Brain microvascular endothelial cell (primary cell): Measurements from ENCODE around the gene NTM.

Experiments used
- DNase-seq: peaks from one replicate; pipeline ENCODE4 v3.0.0-alpha.2; 2020
- H3K27ac ChIP-seq: fragments of 250-450 bp; sonication (Bioruptor Pico); 2 replicates; pipeline ENCODE4 v1.5.1; 2020; ENCODE audit warnings: mild to moderate bottlenecking, moderate library complexity
- H3K27me3 ChIP-seq: fragments of 250-450 bp; sonication (Bioruptor Pico); replicated peaks from 2 replicates; pipeline ENCODE4 v1.5.1; 2020; ENCODE audit warnings: mild to moderate bottlenecking
- H3K36me3 ChIP-seq: fragments of 250-450 bp; sonication (Bioruptor Pico); replicated peaks from 2 replicates; pipeline ENCODE4 v1.5.1; 2020; ENCODE audit warnings: mild to moderate bottlenecking
- H3K4me3 ChIP-seq: 2 replicates; pipeline ENCODE4 v1.5.1; 2011; ENCODE audit warnings: low read depth, mild to moderate bottlenecking, control low read depth, low read length, moderate library complexity
- CTCF ChIP-seq: IDR thresholded peaks from 2 replicates; pipeline ENCODE4 v1.5.1; 2011; ENCODE audit warnings: low read depth, mild to moderate bottlenecking, moderate library complexity, low read length, control low read depth, inconsistent platforms; ENCODE audit errors: missing control alignments
- in situ Hi-C: cut with HindIII; loops from 2 replicates; pipeline ENCODE4 v1.10.0; 2017; ENCODE audit warnings: low sequenced_read_pairs, low pct_ligation_motif_present

NTM gene

GRCh38 chr11:132307309-132308020, 937.0 kb downstream of the NTM start:
- H3K36me3 ChIP-seq, result no peaks in the 10 kb centered on the region
- no peak overlapping the region for H3K4me3 ChIP-seq
- no peak overlapping the region for H3K27ac ChIP-seq
- no peak for DNase-seq
- no peak for TF ChIP-seq CTCF
- H3K27me3 ChIP-seq, result no peaks in the 10 kb centered on the region
- in situ Hi-C loops, result no loop called here

- no peak for DNase-seq
- Histone ChIP-seq H3K27ac (no peak overlapping the region), H3K4me3 (no peak overlapping the region), H3K36me3 (no peaks in the 10 kb centered on the region), H3K27me3 (no peaks in the 10 kb centered on the region)
- in situ Hi-C loops, result no loop called here
- TF ChIP-seq CTCF, result no peak
These were observed 940.3 kb downstream of the NTM start for GRCh38 chr11:132310390-132311375.

GRCh38 chr11:132311703-132312102, 941.3 kb downstream of the NTM start:
- in situ Hi-C loops, result no loop called here
- no peak overlapping the region for H3K27ac ChIP-seq

GRCh38 chr11:132312161-132312560, 941.7 kb downstream of the NTM start:
- H3K27me3 ChIP-seq, result no peaks in the 10 kb centered on the region
- peak; percentile 84 for DNase-seq
- in situ Hi-C loops, result no loop called here

More at GRCh38 chr11:132311703-132312102, 941.3 kb downstream of the NTM start:
- H3K36me3 ChIP-seq, result no peaks in the 10 kb centered on the region
- no peak for DNase-seq
- H3K27me3 ChIP-seq, result no peaks in the 10 kb centered on the region
- no peak for TF ChIP-seq CTCF
- H3K4me3 ChIP-seq, result no peak overlapping the region

GRCh38 chr11:132312701-132313111, 942.3 kb downstream of the NTM start:
- in situ Hi-C loops, result no loop called here
- peak; percentile 50 for DNase-seq

More at GRCh38 chr11:132312161-132312560, 941.7 kb downstream of the NTM start:
- no peak for TF ChIP-seq CTCF
- Histone ChIP-seq H3K36me3 (no peaks in the 10 kb centered on the region), H3K27ac (no peak overlapping the region), H3K4me3 (no peak overlapping the region)

More at GRCh38 chr11:132312701-132313111, 942.3 kb downstream of the NTM start:
- no peak overlapping the region for H3K4me3 ChIP-seq
- no peaks in the 10 kb centered on the region for H3K27me3 ChIP-seq
- TF ChIP-seq CTCF, result peak; percentile 83
- no peak overlapping the region for H3K27ac ChIP-seq
- no peaks in the 10 kb centered on the region for H3K36me3 ChIP-seq
